HG03196 (cell line): ENCODE measurements around the gene MACF1.
"Not testable (repeated sequence)": the region's sequence is repeated elsewhere in the genome, so short reads cannot be mapped to it uniquely, and the experiment has no call there.

Experiments
- ATAC-seq: cut with Tn5 transposase; IDR thresholded peaks from one replicate; pipeline ENCODE4 v1.9.1; 2021; ENCODE audit not compliant: unreplicated experiment

Gene MACF1

DNA sequence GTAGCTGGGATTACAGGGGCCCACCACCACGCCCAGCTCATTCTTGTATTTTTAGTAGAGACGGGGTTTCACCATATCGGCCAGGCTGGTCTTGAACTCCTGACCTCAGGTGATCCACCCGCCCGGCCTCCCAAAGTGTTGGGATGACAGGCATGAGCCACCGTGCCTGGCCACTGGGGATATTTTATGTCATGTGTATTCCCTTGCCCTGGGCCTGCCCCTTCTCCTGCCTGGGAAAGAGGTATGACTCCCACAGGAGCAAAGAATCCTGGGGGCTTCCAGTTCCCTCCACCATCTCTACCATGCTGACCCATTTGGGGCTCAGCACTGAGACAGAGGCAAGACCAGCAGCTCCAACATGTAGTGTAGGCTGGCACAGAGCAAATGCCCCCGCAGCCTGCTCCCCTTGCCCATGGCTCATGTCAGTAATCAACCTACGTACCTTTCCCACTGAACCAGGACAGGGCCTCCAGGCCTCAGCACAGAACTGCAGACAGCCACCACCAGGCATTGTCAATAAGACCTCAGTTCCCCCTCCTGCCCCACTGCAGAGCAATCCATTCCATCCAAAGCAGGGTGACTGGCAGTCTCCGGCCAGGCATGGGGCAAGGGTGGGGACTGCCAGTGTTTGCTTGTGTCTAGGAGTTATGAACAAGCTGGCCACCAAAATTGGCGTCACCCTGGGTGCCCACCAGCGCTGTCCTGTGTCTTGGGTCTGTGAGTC is 322.1 kb downstream of the MACF1 start:
- ATAC-seq, result no peak

DNA sequence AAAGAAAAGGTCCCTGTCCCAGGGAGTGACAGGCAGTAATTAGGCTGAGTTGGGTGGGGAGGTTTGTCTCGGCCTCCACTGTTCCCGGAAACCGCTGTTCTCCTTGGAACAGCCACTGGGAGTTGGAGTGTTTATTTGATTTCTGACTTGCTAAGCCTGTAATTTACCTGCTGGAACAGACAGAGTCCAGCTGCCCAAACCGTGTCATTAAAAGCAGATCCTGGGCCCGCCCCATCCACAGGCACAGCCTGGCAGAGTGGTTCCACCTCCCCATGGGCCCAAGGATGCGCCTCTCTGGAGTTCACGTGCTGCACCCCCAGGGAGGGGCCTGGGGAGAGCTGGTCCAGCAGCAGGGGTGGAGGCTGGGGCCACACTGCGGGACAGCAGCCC is 322.7 kb downstream of the MACF1 start:
- not testable (repeated sequence) for ATAC-seq

DNA sequence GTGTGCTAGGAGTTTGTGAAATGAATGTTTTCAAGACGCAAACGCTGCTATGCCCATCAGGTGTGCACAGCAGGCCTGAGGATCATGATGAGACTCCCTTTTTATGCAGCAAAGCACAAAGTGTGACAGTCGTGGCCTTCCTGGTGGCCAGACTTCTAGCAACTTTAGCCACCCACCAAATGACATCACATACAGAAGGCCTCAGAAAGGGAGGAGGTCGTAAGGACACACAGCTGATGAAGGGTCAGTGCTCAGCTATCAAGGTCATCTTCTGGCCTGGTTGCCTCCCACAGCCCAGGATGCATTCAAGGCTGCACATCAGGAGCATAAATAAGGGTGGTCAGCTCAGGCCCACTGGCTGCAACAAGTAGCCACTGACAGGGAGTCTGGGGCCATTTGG is 323.6 kb downstream of the MACF1 start:
- ATAC-seq, result no peak

DNA sequence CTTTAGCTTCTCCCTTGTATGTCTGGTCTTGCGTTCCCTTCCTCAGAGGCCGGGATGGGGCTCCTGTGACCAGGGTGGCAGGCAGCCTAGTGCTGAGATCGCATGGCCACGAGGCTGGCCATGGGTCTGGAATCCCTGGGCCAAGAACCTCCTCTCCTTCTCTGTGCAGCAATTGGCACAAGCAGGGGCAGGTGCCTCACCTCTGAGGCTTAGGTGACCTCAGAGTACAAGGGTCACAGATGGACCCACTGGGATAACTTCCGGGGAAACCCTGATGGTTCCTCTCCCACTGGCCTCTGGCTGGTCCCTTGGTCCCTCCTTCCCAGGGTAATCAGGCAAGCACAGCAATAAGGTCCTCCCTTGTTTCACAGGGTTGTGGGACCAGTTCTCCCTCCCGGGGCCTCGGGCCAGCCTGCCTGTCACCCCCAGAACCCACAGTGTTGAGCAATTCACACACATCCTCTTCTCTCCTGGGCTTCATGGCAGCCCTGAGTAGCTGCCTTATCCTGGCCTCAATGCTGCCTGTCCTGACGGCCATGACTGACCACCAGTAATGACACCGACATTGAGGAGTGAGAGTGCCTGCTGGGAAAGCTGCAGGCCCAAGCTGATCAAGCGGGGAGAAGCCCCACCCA is 325.5 kb downstream of the MACF1 start:
- ATAC-seq, result no peak

DNA sequence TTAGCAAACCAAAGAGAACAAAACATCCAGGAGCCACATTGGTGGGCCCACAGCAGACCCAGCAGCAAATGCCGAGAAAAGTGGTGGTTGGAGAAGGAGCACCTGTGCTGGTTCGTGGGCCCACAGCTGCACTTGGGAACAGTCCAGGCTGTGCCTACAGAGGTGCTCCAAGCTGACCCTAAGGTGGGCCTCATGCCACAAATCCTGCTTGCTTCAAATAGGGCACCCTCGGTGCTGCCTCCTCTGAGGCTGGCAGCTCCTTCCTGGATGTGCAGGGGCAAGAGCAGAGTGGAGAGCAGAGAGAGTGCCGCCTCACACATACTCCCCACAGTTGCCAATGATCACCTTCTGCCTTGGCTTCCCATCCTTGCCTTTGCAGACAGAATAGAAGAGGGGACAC is 327.0 kb downstream of the MACF1 start:
- no peak for ATAC-seq

DNA sequence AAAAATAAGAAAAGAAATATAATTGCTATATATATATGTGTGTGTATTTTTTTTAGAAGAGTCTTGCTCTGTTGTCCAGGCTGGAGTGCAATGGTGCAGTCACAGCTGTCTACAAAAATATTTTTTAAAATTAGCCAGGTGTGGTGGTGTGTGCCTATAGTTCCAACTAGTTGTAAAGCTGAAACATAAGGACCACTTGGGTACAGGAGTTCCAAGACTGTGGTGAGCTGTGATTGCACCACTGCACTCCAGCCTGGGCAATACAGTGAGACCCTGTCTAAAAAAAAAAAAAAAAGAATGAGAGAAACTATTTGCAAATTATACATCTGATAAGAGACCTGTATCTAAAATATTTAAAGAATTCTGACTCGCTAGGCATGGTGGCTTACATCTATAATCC is 328.9 kb downstream of the MACF1 start:
- no peak for ATAC-seq
